Activated B cell treated with CpG ODN at 0.5 μM for 24 hours (primary cell): Measurements from ENCODE around the gene ZNF594. TPM values are rescaled to one million over a fixed set of nuclear protein-coding genes. Genes with fewer than 3 reads are reported as not detected.
"Not testable (repeated sequence)": the region's sequence is repeated elsewhere in the genome, so short reads cannot be mapped to it uniquely, and the experiment has no call there.

Source experiments
- ATAC-seq: fragments of 200-7000 bp; cut with Tn5 transposase; one replicate; pipeline ENCODE4 v1.10.0; 2021; ENCODE audit warnings: low read depth, mild to moderate bottlenecking, moderate library complexity
- CTCF ChIA-PET: fragments of 350-600 bp; sonication (Branson Sonifier 250); formaldehyde crosslinking; loops from one replicate; lab custom pipeline; 2021; ENCODE audit warnings: antibody characterized with exemption; lab: Charles Lee
- POLR2A ChIA-PET: fragments of 350-600 bp; sonication (Branson Sonifier 250); formaldehyde crosslinking; loops from one replicate; lab custom pipeline; 2021; ENCODE audit warnings: antibody characterized with exemption; lab: Charles Lee
- DNase-seq: peaks from one replicate; pipeline ENCODE4 v3.0.0; 2022
- H3K27ac Mint-ChIP-seq: one replicate; pipeline ENCODE4 v1.8.0; 2020; ENCODE audit warnings: mixed read lengths
- H3K27me3 Mint-ChIP-seq: one replicate; pipeline ENCODE4 v1.8.0; 2021; ENCODE audit warnings: mixed read lengths
- H3K36me3 Mint-ChIP-seq: one replicate; pipeline ENCODE4 v1.8.0; 2021; ENCODE audit warnings: low read depth, mixed read lengths
- H3K4me1 Mint-ChIP-seq: one replicate; pipeline ENCODE4 v1.8.0; 2021; ENCODE audit warnings: mixed read lengths
- H3K4me3 Mint-ChIP-seq: one replicate; pipeline ENCODE4 v1.8.0; 2020; ENCODE audit warnings: mild to moderate bottlenecking, mixed read lengths
- H3K9me3 Mint-ChIP-seq: one replicate; pipeline ENCODE4 v1.8.0; 2020; ENCODE audit warnings: mixed read lengths
- intact Hi-C: fragments of 100-400 bp; cut with micrococcal nuclease; formaldehyde crosslinking; loops from one replicate; pipeline ENCODE4 v1.15.1; 2024
- total RNA-seq: library from RNA; stranded (reverse); gene quantifications from 2 replicates; pipeline ENCODE4 v1.2.3, GENCODE V29; 2022
- TF ChIP-seq, protein P1 (sequence below): fragments of 200-600 bp; IDR thresholded peaks from one replicate; pipeline ENCODE4 v1.8.0; 2022; ENCODE audit warnings: antibody characterized with exemption, mild to moderate bottlenecking

The ZNF594 gene
- total RNA-seq, 1 donor from 2014 or later: 26.8 TPM

DNA sequence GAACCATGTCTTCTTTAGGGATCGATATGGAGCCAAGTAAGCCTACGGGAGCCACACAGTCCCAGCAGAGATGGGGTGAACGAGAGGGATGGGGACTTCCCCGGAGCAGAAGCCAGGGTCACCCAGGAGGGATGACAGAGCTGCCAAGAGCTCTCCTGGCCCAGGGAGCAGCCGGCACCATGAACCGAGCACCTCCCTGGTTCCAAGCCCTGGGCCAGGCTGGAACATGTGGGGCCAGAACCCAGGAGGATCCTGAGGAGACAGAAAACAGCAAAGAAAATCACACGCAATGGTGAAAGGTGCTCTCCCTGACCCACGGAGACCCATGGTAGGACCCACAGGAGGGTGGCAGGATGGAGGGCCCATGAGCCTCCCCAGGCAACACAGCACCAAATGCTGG, 57.7 kb downstream of the ZNF594 start:
- H3K27me3 Mint-ChIP-seq, H3K36me3 Mint-ChIP-seq, intact Hi-C loops, H3K4me3 Mint-ChIP-seq, DNase-seq, H3K4me1 Mint-ChIP-seq, H3K27ac Mint-ChIP-seq, CTCF ChIA-PET, ATAC-seq, H3K9me3 Mint-ChIP-seq, POLR2A ChIA-PET: not testable (repeated sequence)

DNA sequence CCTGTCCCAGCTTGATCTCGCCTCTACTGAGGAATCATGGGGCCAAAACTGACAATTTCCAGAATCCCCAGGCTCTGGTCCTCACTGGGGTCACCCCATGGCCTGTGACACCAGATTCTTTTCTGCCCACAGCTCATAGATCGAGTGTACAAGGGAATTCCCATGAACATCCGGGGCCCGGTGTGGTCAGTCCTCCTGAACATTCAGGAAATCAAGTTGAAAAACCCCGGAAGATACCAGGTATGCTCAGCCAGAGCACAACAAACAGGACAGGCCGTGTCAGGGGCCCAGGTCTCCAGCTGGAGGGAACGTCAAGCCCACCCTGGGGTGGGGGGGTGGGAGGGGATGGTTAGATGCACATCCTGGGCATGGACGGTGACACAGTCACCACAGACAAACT, 58.4 kb downstream of the ZNF594 start:
- POLR2A ChIA-PET: no interaction called here
- ATAC-seq (no peak), DNase-seq (no peak)
- intact Hi-C loops: no loop called here
- no peak overlapping the region for H3K4me3 Mint-ChIP-seq
- H3K27me3 Mint-ChIP-seq: peaks cover 5% of the 10 kb centered on the region
- no peak overlapping the region for H3K27ac Mint-ChIP-seq
- no peaks in the 10 kb centered on the region for H3K9me3 Mint-ChIP-seq
- CTCF ChIA-PET: no interaction called here
- H3K36me3 Mint-ChIP-seq: no peaks in the 10 kb centered on the region
- H3K4me1 Mint-ChIP-seq: no peaks in the 10 kb centered on the region
- TF ChIP-seq, protein P1, sequence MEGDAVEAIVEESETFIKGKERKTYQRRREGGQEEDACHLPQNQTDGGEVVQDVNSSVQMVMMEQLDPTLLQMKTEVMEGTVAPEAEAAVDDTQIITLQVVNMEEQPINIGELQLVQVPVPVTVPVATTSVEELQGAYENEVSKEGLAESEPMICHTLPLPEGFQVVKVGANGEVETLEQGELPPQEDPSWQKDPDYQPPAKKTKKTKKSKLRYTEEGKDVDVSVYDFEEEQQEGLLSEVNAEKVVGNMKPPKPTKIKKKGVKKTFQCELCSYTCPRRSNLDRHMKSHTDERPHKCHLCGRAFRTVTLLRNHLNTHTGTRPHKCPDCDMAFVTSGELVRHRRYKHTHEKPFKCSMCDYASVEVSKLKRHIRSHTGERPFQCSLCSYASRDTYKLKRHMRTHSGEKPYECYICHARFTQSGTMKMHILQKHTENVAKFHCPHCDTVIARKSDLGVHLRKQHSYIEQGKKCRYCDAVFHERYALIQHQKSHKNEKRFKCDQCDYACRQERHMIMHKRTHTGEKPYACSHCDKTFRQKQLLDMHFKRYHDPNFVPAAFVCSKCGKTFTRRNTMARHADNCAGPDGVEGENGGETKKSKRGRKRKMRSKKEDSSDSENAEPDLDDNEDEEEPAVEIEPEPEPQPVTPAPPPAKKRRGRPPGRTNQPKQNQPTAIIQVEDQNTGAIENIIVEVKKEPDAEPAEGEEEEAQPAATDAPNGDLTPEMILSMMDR: no peak

DNA sequence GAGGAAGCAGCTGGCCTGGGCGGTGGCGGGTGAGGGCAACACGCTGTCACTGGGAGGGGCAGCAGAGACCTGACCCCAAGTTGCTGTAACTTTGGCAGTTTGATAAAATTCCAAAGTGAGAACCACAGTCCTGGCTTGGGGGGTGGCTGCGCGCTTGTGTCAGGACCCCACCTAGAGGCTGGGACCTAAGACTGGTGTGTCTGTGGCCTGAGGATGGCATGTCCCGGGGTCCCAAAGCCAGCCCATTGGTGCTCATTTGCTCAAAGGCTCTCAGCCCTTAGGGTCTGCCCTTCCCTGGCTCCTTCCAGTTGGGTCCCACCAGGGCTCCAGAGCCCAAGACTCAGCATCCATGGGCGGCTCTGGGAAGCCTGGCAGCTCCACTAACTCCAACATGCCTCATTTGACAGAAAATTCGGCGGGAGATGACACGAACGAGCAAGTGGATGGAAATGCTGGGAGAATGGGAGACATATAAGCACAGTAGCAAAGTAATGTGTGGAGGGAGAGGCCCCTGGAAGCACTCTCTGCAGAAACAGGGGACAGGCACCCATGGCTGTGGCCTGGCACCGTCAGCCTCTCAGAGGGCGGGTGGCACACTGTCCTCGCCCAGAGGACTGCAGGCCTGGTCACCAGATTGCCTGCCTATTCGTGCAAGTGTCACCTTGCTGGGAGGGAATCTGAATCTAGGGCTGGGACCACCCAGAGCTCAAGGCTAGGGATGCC, 59.0 kb downstream of the ZNF594 start:
- H3K27ac Mint-ChIP-seq, POLR2A ChIA-PET, H3K36me3 Mint-ChIP-seq, H3K4me1 Mint-ChIP-seq, ATAC-seq, DNase-seq, CTCF ChIA-PET, H3K4me3 Mint-ChIP-seq, intact Hi-C loops, H3K27me3 Mint-ChIP-seq, H3K9me3 Mint-ChIP-seq: not testable (repeated sequence)

DNA sequence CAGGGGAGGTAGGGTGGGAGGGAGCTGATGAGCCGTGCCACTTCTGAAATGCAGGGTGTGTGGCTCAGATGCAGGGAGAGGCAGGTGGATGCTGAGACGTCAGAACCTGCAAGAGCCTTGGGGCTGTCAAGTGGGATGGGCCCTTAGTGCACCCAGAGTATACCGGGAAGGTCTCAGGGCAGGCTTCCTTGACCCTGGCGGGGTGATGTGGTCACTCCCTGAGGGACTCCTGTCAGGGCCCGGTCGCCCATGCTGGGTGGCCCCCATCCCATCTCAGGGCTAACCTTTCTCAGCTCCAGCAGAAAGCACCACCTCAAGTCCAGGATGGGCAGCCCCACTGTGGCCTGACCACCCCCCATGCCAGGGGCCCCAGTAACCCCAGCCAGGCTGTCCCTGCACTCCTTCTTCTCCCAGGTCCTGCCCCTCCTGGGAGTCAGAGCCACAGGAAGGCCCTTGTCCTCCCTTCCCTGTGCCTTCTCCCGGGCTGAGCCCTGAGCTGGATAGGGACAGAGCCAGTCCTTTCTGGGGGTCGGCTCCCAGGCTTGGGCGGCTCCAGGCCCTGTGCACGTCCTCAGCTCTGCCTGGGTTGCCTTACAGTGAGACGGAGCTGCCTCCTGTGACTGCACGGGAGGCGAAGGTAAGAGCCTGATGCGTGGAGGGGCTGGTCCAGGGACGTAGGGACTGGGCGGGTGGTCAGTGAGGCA, 59.7 kb downstream of the ZNF594 start:
- H3K27ac Mint-ChIP-seq, ATAC-seq, CTCF ChIA-PET, intact Hi-C loops, H3K4me3 Mint-ChIP-seq, POLR2A ChIA-PET, H3K4me1 Mint-ChIP-seq, H3K36me3 Mint-ChIP-seq, H3K27me3 Mint-ChIP-seq, DNase-seq, H3K9me3 Mint-ChIP-seq: not testable (repeated sequence)

DNA sequence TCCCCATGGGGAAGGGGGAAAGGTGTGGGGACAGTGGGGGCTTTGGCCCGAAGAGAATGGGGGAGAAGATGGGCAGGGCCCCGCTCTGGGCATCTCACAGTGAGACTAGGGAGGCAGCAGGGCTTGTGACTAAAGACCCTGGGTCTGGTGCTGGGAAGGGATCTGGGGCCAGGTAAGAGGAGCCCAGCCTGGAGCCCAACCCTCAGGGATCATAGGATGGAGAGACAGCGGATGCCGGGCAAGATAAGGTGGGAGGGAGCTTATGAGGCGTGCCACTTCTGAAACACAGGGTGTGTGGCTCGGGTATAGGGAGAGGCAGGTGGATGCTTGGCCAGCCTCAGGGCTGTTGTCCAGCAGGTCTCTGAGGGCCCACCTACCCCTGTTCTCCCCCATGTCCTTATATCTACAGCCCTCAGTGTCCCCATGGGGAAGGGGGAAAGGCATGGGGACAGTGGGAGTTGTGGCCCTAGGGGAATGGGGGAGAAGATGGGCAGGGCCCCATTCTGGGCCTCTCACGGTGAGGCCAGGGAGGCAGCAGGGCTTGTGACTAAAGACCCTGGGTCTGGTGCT, 60.4 kb downstream of the ZNF594 start:
- DNase-seq: no peak

DNA sequence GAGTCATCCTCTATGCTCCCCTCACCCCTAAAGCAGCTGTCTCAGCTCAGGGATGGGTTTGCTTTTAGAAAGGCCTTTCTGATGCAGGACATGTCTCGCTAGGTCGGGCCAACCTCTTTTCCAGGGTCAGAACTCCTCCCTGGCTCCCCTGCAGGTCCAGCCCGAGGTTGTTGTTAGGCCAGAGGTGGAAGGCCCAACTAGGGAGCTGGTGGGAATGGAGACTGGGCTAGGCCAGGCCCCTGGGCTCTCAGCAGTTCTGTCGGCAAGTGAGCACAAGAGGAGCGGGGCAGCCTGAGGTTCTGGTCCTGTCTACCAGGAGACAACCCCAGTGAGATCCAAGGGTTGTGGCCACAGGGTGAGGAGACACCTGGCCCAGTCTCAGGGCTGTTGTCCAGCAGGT, 61.0 kb downstream of the ZNF594 start:
- CTCF ChIA-PET, H3K4me3 Mint-ChIP-seq, H3K9me3 Mint-ChIP-seq, DNase-seq, H3K27ac Mint-ChIP-seq, intact Hi-C loops, H3K36me3 Mint-ChIP-seq, POLR2A ChIA-PET, ATAC-seq, H3K4me1 Mint-ChIP-seq: not testable (repeated sequence)
- peaks cover 14% of the 10 kb centered on the region for H3K27me3 Mint-ChIP-seq

More for the DNA sequence above, 60.4 kb downstream of the ZNF594 start:
- intact Hi-C loops: no loop called here
- H3K4me3 Mint-ChIP-seq: no peak overlapping the region
- TF ChIP-seq, protein P1: no peak
- H3K4me1 Mint-ChIP-seq: no peaks in the 10 kb centered on the region
- POLR2A ChIA-PET: no interaction called here
- no peaks in the 10 kb centered on the region for H3K36me3 Mint-ChIP-seq
- peaks cover 10% of the 10 kb centered on the region for H3K27me3 Mint-ChIP-seq
- CTCF ChIA-PET: no interaction called here
- H3K9me3 Mint-ChIP-seq: no peaks in the 10 kb centered on the region
- no peak overlapping the region for H3K27ac Mint-ChIP-seq
- ATAC-seq: no peak

DNA sequence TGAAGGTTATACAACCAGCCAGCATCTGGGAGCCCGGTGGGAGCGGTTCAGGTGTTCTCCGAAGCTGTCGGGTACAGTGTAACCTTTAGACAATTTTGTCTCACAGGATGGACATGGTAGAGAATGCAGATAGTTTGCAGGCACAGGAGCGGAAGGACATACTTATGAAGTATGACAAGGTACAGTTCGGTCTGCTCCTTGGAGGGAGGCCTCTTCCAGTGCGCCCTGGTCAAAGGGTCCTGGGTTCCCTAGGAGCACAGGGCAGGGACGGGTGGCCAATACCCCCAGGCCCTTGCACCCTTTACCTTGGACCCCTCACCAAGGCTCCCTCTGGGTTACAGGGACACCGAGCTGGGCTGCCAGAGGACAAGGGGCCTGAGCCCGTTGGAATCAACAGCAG, 61.4 kb downstream of the ZNF594 start:
- H3K36me3 Mint-ChIP-seq, H3K9me3 Mint-ChIP-seq, DNase-seq, ATAC-seq, H3K4me3 Mint-ChIP-seq, intact Hi-C loops, POLR2A ChIA-PET, H3K27ac Mint-ChIP-seq, CTCF ChIA-PET, H3K4me1 Mint-ChIP-seq: not testable (repeated sequence)
- H3K27me3 Mint-ChIP-seq: peaks cover 14% of the 10 kb centered on the region

DNA sequence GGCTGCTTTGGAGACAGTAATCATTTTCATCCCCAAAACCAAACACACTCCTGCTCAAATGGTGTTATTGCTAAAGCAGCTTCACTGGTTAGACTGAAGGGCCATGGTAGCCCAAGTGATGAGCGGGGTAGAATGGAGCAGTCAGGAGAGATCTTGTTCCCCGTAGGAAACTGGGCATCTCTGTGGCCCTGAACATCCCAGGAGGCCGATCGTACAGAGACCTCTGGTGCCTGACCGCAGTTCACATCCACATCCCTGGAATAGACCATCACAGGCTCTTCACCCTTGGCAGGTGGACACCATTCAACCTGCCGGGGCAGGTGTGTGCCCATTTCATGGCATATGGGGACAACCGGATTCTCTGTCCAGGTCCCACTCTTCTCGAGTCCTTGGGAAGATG, 61.9 kb downstream of the ZNF594 start:
- intact Hi-C loops, DNase-seq, ATAC-seq, H3K27ac Mint-ChIP-seq, CTCF ChIA-PET, H3K36me3 Mint-ChIP-seq, POLR2A ChIA-PET, H3K9me3 Mint-ChIP-seq, H3K4me3 Mint-ChIP-seq, H3K4me1 Mint-ChIP-seq: not testable (repeated sequence)
- H3K27me3 Mint-ChIP-seq: peaks cover 13% of the 10 kb centered on the region
